AG08396 (cell line): ENCODE measurements around the gene HPDL.

Source experiments
- DNase-seq: peaks from one replicate; pipeline ENCODE4 v3.0.0; 2012; ENCODE audit warnings: low spot score, mixed read lengths

The HPDL gene

GRCh38 chr1:45351508-45351907 lies 24.8 kb downstream of the HPDL start:
- no peak for DNase-seq

- DNase-seq = no peak
These were observed 27.0 kb downstream of the HPDL start for GRCh38 chr1:45353685-45354084.

DNA sequence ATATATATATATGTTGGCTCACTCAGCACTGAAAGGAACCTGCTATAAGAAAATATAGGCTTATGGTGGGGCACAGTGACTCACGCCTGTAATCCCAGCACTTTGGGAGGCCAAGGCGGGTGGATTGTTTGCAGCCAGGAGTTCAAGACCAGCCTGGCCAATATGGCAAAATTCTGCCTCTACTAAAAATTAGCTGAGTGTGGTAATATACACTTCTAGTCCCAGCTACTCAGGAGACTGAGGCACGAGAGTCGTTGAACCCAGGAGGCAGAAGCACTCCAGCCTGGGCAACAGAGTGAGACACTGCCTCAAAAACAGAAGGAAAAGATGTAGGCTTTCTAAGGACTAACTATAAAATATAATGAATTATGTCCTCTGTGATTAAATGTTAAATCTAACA lies 28.1 kb downstream of the HPDL start:
- DNase-seq = no peak

- no peak for DNase-seq
These were observed 29.0 kb downstream of the HPDL start for GRCh38 chr1:45355683-45356082.

- DNase-seq = no peak
These were observed 29.5 kb downstream of the HPDL start for GRCh38 chr1:45356186-45356585.

DNA sequence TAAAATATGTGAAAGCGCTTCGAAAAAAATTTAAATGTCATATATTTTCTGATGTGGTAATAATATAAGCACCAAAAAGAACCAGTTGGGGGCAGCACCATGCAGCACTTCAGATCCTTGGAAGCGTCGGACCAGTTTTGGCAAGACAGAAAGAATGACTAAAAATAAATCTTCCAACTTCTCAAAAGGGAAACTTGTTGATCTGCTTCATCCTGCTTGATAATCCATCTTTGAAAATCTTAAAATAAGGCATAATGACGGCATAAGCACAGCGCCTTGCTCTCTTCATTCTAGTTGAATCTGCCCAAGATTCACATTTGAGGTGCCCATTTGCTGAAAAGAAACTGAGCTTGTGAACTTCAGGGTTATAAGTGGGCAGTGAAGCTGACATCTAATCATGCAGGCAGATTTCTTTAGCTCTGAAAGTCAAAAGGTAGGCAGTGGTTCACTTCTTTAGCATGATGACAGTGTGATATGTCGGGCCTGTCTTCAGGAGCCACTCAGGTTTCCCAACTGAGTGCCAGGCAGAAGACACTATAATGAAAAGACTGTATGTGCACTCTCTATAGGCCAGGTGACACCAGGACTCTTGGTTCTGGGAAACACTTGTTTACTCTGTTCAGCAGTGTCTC lies 33.3 kb downstream of the HPDL start:
- peak; percentile 40 for DNase-seq

- DNase-seq = peak; percentile 55
These were observed 34.3 kb downstream of the HPDL start for GRCh38 chr1:45360981-45361380.

DNA sequence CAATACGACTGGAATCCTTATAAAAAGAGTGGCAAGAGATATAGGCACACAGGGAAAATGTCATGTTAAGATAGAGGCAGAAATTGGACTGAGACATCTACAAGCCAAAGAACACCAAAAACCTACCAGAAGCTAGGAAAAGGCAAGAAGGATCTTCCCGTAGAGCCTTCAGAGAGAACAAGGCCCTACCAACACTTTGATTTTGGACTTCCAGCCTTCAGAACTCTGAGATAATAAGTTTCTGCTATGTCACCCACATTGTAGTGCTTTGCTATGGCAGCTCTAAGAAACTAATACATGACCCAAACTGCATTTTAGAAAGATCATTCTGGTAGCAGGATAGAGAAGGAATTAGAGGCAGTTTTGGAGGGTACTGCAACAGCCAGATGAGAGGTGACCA lies 37.6 kb downstream of the HPDL start:
- DNase-seq = no peak

- no peak for DNase-seq
These were observed 38.4 kb downstream of the HPDL start for GRCh38 chr1:45365051-45365450.

- no peak for DNase-seq
These were observed 43.9 kb downstream of the HPDL start for GRCh38 chr1:45370575-45370974.

- no peak for DNase-seq
These were observed 46.9 kb downstream of the HPDL start for GRCh38 chr1:45373573-45373972.

GRCh38 chr1:45375104-45376090 lies 48.7 kb downstream of the HPDL start:
- peak; percentile 10 for DNase-seq

DNA sequence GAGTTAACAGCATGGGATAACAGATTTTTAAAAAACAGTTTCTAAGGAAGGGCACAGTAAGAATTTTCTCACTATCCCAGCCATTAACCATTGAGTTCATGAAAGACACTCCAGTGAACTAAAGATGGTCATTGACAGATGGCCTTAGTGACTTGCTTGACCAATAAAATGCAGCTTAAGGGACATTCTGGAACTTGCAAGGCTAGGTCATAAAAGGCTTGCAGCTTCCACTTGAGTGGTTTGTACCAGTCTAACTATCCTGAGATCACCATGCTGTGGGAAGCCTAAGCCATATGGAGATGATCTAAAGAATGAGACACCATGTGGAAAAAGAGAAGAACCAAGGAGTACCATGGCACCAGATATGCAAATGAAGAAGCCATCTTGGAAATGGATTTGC lies 51.5 kb downstream of the HPDL start:
- DNase-seq = no peak
